HepG2 (cell line): ENCODE measurements around the gene NELL1. TPM values are rescaled to one million over a fixed set of nuclear protein-coding genes. Genes with fewer than 3 reads are reported as not detected.
A peak's percentile ranks its signal among the peaks of the same experiment; 100 is the strongest.

Source experiments
- ATAC-seq: fragments of 200-7000 bp; cut with Tn5 transposase; 3 replicates; pipeline ENCODE4 v1.9.1; 2020; ENCODE audit warnings: mild to moderate bottlenecking, moderate library complexity
- BruUV-seq: library from RNA; stranded (reverse); fragments of 400-500 nt; replicated peaks from 2 replicates; lab custom pipeline; 2021; lab: Mats Ljungman, UMichigan
- CTCF ChIA-PET: fragments of 300-600 bp; formaldehyde crosslinking; extraction: SDS; loops from one replicate; lab custom pipeline; 2021; ENCODE audit warnings: low total read pairs, inconsistent platforms, low intra/inter-chr PET ratio; lab: Yijun Ruan, JAX
- POLR2A ChIA-PET: fragments of 350-600 bp; sonication (Branson Sonifier 250); formaldehyde crosslinking; loops from one replicate; lab custom pipeline; 2020; ENCODE audit warnings: antibody characterized with exemption, inconsistent platforms; lab: Yijun Ruan, JAX
- DNase-seq: peaks from one replicate; pipeline ENCODE4 v3.0.0-alpha.2; 2015; ENCODE audit warnings: low spot score
- FAIRE-seq: peaks from 3 replicates; lab custom pipeline; 2011; peaks lifted over from hg19 to GRCh38; lab: Jason Lieb, UNC
- H2AFZ ChIP-seq: one replicate; pipeline ENCODE4 v1.6.1; 2011; ENCODE audit warnings: low read length, inconsistent platforms
- H3K27ac ChIP-seq: fragments of 300-600 bp; 3 replicates; pipeline ENCODE4 v1.8.0; 2011; ENCODE audit warnings: mixed run types, mild to moderate bottlenecking, mixed read lengths, low read length, inconsistent platforms; ENCODE audit not compliant: insufficient read depth; ENCODE audit errors: extremely low read length
- H3K27me3 ChIP-seq, 2 experiments: fragments of 200-600 bp in 1 of 2; 2 replicates in 1 of 2; 3 replicates in 1 of 2; pipeline versions ENCODE4 v1.6.0 to v1.8.0; 2011; ENCODE audit warnings: low read length in 2 of 2, mild to moderate bottlenecking in 2 of 2, moderate library complexity in 2 of 2, inconsistent platforms in 1 of 2; ENCODE audit not compliant: insufficient read depth in 2 of 2, control insufficient read depth in 1 of 2
- H3K36me3 ChIP-seq, 2 experiments: fragments of 200-600 bp in 1 of 2; replicated peaks in 1 of 2; 2 replicates in 1 of 2; 3 replicates in 1 of 2; pipeline versions ENCODE4 v1.5.1 to v1.8.0; 2011; ENCODE audit warnings: low read length in 2 of 2, inconsistent platforms in 1 of 2; ENCODE audit not compliant: insufficient read depth in 2 of 2, control insufficient read depth in 1 of 2
- H3K4me1 ChIP-seq: 2 replicates; pipeline ENCODE4 v1.5.1; 2012; ENCODE audit warnings: low read length, inconsistent platforms; ENCODE audit not compliant: insufficient read depth
- H3K4me2 ChIP-seq: 2 replicates; pipeline ENCODE4 v1.6.0; 2011; ENCODE audit warnings: low read depth, low read length, inconsistent platforms
- H3K4me3 ChIP-seq, 3 experiments: fragments of 200-600 bp in 1 of 3; sonication (generic), shearing (Covaris generic) in 1 of 3; replicated peaks in 1 of 3; 2 replicates each; pipeline ENCODE4 v1.5.1; 2011 to 2016; ENCODE audit warnings: low read length in 3 of 3, inconsistent platforms in 2 of 3, low read depth in 2 of 3, mild to moderate bottlenecking in 2 of 3, control low read depth in 1 of 3, mixed read lengths in 1 of 3; ENCODE audit not compliant: insufficient read depth in 1 of 3
- H3K79me2 ChIP-seq: one replicate; pipeline ENCODE4 v1.6.1; 2011; ENCODE audit warnings: low read length, inconsistent platforms; ENCODE audit not compliant: insufficient read depth
- H3K9ac ChIP-seq: 2 replicates; pipeline ENCODE4 v1.6.0; 2011; ENCODE audit warnings: mild to moderate bottlenecking, low read depth, low read length, inconsistent platforms; ENCODE audit not compliant: insufficient read depth
- H3K9me3 ChIP-seq: 2 replicates; pipeline ENCODE4 v1.5.1; 2012; ENCODE audit warnings: mild to moderate bottlenecking, low read length
- H4K20me1 ChIP-seq: 2 replicates; pipeline ENCODE4 v1.6.0; 2011; ENCODE audit warnings: inconsistent platforms, mild to moderate bottlenecking, low read length, moderate library complexity; ENCODE audit not compliant: insufficient read depth
- ATF7 ChIP-seq, 2 experiments: fragments of 450-650 bp in 1 of 2; sonication (generic) in 1 of 2; formaldehyde crosslinking in 1 of 2; IDR thresholded peaks; 2 replicates each; pipeline versions ENCODE4 v1.4.0 to v1.6.1; 2016 to 2020; ENCODE audit warnings: antibody characterized with exemption in 1 of 2, mild to moderate bottlenecking in 1 of 2, missing genetic modification reagents in 1 of 2
- FOXK2 ChIP-seq: fragments of 450-650 bp; IDR thresholded peaks from 2 replicates; pipeline ENCODE4 v1.6.1; 2016
- ZNF451 ChIP-seq: sonication (generic); formaldehyde crosslinking; IDR thresholded peaks from 2 replicates; pipeline ENCODE4 v1.5.0; 2020; ENCODE audit warnings: mild to moderate bottlenecking, missing genetic modification reagents
- WGBS: methylation state at CpG from one replicate; pipeline ENCODE4 v1.1.6; 2017; ENCODE audit warnings: low lambda C conversion rate; 5-methylcytosine and 5-hydroxymethylcytosine counted together
- in situ Hi-C: cut with HindIII; loops from 2 replicates; pipeline ENCODE4 v1.10.0; 2017; ENCODE audit warnings: low pct_unique_long_range_greater_than_20kb; ENCODE audit not compliant: extremely low pct_ligation_motif_present
- intact Hi-C: fragments of 100-400 bp; cut with micrococcal nuclease; formaldehyde crosslinking; loops from one replicate; pipeline ENCODE4 v1.10.0; 2022; ENCODE audit not compliant: unreplicated experiment
- polyA plus RNA-seq, 8 experiments: library from polyadenylated mRNA; depleted of rRNA in 3 of 8; stranded (reverse) in 7 of 8; unstranded in 1 of 8; fragments of >200 nt; fragmentation: Illumina TruSeq in 4 of 8; extraction: Trizol in 4 of 8; gene quantifications; 2 replicates each; pipeline versions ENCODE4 v1.2.1 to v1.2.3, GENCODE V29; 2011 to 2016; ENCODE audit warnings: low read depth in 4 of 8, missing spikeins in 1 of 8, mixed read lengths in 1 of 8; ENCODE audit not compliant: insufficient read depth in 1 of 8
- total RNA-seq, 5 experiments: library from RNA; depleted of rRNA; stranded (reverse); fragments of >200 nt; fragmentation: Illumina TruSeq; extraction: Trizol; gene quantifications; 2 replicates each; pipeline ENCODE4 v1.2.3, GENCODE V29; 2016; ENCODE audit warnings: low read depth in 1 of 5
- TF ChIP-seq, protein P1 (sequence below): sonication (generic); formaldehyde crosslinking; IDR thresholded peaks from 2 replicates; pipeline ENCODE4 v1.4.0; 2020; ENCODE audit warnings: missing genetic modification reagents, borderline replicate concordance

NELL1 gene
- total and polyA plus RNA-seq, 2 of the 13 experiments (the other 11 are each of a cell fraction or from before 2014, with no cell fraction given) = not detected

DNA sequence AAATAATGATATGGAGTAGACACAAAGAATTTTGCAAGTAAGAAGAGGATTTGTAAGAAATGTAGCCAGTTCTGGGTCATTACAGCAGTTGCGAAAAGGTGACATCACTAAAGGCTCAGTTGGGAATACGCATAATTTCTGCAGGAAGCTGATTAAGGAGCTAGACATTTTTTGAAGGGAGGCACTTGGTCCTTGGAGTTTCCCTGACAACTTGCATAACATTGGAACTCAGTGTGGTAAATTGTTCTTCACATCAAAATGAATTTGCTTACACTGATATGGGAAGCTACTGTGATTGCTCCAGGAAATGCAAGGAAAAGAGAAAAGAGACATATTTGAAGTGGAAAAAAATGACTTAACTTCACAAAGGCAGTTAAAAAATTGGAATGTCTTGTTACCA is 626.1 kb downstream of the NELL1 start:
- CTCF ChIA-PET = no interaction called here
- ATAC-seq = no peak

More for the DNA sequence above, 626.1 kb downstream of the NELL1 start:
- no TSS peak for BruUV-seq
- H3K4me2 ChIP-seq = no peak overlapping the region
- no peak overlapping the region for H3K9ac ChIP-seq
- H4K20me1 ChIP-seq = no peaks in the 10 kb centered on the region
- in situ Hi-C loops (no loop called here), intact Hi-C loops (no loop called here)
- H3K4me1 ChIP-seq = no peaks in the 10 kb centered on the region
- H2AFZ ChIP-seq = no peak overlapping the region
- no peaks in the 10 kb centered on the region for H3K9me3 ChIP-seq
- no peak for DNase-seq
- no peak overlapping the region for H3K27ac ChIP-seq
- H3K4me3 ChIP-seq = no peak overlapping the region
- H3K36me3 ChIP-seq = no peaks in the 10 kb centered on the region
- POLR2A ChIA-PET = no interaction called here
- 3% methylated on average over 2 of the region's 2 CpGs for WGBS
- no peaks in the 10 kb centered on the region for H3K27me3 ChIP-seq
- no peak for FAIRE-seq
- no peaks in the 10 kb centered on the region for H3K79me2 ChIP-seq
- TF ChIP-seq ZNF451 (CRISPR knock-in tag) (no peak), ATF7 (IDR thresholded peaks at IDR 0.05) (0 out of 2 replicates have a peak, but pooled peaks have one; percentile 6), ATF7 (CRISPR knock-in tag; IDR thresholded peaks at IDR 0.05) (no peak), FOXK2 (no peak)
- TF ChIP-seq, protein P1, sequence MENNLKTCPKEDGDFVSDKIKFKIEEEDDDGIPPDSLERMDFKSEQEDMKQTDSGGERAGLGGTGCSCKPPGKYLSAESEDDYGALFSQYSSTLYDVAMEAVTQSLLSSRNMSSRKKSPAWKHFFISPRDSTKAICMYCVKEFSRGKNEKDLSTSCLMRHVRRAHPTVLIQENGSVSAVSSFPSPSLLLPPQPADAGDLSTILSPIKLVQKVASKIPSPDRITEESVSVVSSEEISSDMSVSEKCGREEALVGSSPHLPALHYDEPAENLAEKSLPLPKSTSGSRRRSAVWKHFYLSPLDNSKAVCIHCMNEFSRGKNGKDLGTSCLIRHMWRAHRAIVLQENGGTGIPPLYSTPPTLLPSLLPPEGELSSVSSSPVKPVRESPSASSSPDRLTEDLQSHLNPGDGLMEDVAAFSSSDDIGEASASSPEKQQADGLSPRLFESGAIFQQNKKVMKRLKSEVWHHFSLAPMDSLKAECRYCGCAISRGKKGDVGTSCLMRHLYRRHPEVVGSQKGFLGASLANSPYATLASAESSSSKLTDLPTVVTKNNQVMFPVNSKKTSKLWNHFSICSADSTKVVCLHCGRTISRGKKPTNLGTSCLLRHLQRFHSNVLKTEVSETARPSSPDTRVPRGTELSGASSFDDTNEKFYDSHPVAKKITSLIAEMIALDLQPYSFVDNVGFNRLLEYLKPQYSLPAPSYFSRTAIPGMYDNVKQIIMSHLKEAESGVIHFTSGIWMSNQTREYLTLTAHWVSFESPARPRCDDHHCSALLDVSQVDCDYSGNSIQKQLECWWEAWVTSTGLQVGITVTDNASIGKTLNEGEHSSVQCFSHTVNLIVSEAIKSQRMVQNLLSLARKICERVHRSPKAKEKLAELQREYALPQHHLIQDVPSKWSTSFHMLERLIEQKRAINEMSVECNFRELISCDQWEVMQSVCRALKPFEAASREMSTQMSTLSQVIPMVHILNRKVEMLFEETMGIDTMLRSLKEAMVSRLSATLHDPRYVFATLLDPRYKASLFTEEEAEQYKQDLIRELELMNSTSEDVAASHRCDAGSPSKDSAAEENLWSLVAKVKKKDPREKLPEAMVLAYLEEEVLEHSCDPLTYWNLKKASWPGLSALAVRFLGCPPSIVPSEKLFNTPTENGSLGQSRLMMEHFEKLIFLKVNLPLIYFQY (CRISPR knock-in tag) = no peak
